NCI-H1048 (cell line): Measurements from ENCODE around the gene TLNRD1.

ENCODE experiments used
- DNase-seq: peaks from one replicate; lab custom pipeline; 2025; lab: John Stamatoyannopoulos, UW

TLNRD1 gene

GRCh38 chr15:81029414-81030300 is 28.9 kb downstream of the TLNRD1 start:
- DNase-seq = no peak

- DNase-seq = no peak
These were observed 29.6 kb downstream of the TLNRD1 start for GRCh38 chr15:81030301-81030750.

GRCh38 chr15:81031203-81031602 is 30.5 kb downstream of the TLNRD1 start:
- no peak for DNase-seq

- DNase-seq = no peak
These were observed 31.6 kb downstream of the TLNRD1 start for GRCh38 chr15:81032355-81032754.

GRCh38 chr15:81032818-81033217 is 32.1 kb downstream of the TLNRD1 start:
- DNase-seq = no peak

GRCh38 chr15:81033508-81033907 is 32.8 kb downstream of the TLNRD1 start:
- DNase-seq = no peak

GRCh38 chr15:81037952-81038743 is 37.4 kb downstream of the TLNRD1 start:
- DNase-seq = no peak

GRCh38 chr15:81038975-81039607 is 38.4 kb downstream of the TLNRD1 start:
- no peak for DNase-seq

GRCh38 chr15:81040757-81041156 is 40.0 kb downstream of the TLNRD1 start:
- DNase-seq = no peak

- no peak for DNase-seq
These were observed 42.7 kb downstream of the TLNRD1 start for GRCh38 chr15:81043281-81043934.

GRCh38 chr15:81043935-81044575 is 43.3 kb downstream of the TLNRD1 start:
- DNase-seq = no peak

GRCh38 chr15:81046290-81046689 is 45.6 kb downstream of the TLNRD1 start:
- DNase-seq = no peak

GRCh38 chr15:81047928-81048327 is 47.2 kb downstream of the TLNRD1 start:
- DNase-seq = no peak

- no peak for DNase-seq
These were observed 49.1 kb downstream of the TLNRD1 start for GRCh38 chr15:81049835-81050234.

- no peak for DNase-seq
These were observed 49.5 kb downstream of the TLNRD1 start for GRCh38 chr15:81050259-81050658.

- DNase-seq = no peak
These were observed 50.1 kb downstream of the TLNRD1 start for GRCh38 chr15:81050805-81051204.

GRCh38 chr15:81052046-81052445 is 51.3 kb downstream of the TLNRD1 start:
- DNase-seq = no peak

- DNase-seq = no peak
These were observed 52.9 kb downstream of the TLNRD1 start for GRCh38 chr15:81053621-81054020.

- no peak for DNase-seq
These were observed 53.5 kb downstream of the TLNRD1 start for GRCh38 chr15:81054236-81054635.
